GM18868 (cell line): Measurements from ENCODE around the gene NETO2.
"Not testable (repeated sequence)": the region's sequence is repeated elsewhere in the genome, so short reads cannot be mapped to it uniquely, and the experiment has no call there.

Experiments used
- ATAC-seq: cut with Tn5 transposase; IDR thresholded peaks from one replicate; pipeline ENCODE4 v1.9.1; 2021; ENCODE audit warnings: mild to moderate bottlenecking, moderate library complexity; ENCODE audit not compliant: unreplicated experiment

NETO2 gene

DNA sequence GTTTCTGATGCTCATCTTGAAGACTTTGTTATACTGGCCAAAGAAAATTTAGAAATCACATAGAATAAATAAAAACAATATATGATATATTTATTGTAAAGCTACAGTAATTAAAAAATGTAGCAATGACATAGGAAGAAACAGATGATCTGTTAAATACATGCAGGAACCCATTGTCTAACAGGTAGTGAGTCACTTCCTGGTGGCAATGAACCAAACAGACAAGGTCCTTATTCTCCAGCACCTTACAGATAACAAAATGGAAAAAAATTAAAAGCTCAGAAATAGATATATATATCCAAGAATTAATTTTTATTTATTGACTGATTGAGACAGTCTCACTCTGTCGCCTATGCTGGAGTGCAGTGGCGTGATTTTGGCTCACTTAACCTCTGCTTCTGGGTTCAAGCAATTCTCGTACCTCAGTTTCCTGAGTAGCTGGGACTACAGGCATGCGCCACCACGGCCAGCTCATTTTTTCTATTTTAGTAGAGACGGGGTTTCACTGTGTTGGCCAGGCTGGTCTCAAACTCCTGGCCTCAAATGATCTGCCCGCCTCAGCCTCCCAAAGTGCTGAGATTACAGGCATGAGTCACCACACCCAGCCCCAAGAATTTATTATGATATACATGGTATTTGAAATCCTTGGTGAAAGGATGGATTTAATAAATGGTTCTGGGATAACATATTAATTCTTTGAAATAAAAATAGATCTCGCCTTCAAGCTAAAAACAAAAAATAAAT, 7.5 kb downstream of the NETO2 start:
- no peak for ATAC-seq

GRCh38 chr16:47134550-47134949, 9.2 kb downstream of the NETO2 start:
- no peak for ATAC-seq

GRCh38 chr16:47132308-47132707, 11.4 kb downstream of the NETO2 start:
- no peak for ATAC-seq

DNA sequence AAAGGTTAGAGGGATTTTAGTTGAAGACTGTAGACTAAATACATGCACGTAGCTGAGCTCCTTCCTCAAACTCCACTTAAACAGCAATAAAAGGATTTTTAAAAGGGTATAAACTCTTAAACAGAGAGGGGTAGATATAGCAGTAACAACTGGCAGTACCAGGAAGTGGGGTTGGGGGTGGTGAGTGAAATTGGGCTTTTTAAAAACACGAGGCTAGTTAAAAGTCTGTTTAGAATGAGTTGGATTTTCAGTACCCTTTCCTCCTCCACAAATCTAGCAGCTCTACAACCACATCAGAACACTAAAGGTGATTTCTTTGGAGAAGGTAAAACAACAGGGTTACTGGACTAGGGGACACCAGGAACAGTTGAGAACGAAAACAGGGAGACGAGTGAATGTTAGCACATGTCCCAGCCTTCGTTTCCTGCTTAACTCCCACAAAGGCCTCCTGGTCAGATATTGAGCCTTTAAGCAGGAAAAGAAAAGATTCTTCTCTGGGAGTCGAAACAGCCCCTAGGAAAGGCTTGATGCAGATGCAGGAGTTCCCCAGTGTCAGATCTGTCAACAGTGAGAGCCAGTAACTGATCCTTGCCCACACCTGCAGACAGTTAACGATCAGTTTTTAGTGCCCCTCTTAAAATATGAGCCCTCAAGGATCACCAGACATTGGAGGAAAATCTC, 13.8 kb downstream of the NETO2 start:
- no peak for ATAC-seq

DNA sequence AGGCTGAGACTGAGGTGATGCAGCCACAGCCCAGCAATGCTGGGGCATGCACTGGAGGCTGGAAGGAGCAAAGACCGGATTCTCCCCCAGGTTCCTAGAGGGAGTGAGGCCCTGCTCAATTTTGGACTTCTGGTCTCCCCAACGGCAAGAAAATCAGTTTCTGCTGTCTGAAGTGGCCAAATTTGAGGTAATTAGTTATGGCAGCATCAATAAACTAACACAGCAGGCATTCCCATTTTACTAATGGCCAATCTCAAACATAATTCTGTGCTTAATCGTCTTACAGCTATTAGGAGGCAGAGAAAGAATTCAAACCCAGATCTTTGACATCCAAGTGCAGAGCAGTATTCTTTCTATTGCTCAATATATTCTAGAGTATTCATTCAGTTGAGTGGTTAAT, 16.2 kb downstream of the NETO2 start:
- ATAC-seq = no peak

GRCh38 chr16:47125757-47126156, 18.0 kb downstream of the NETO2 start:
- ATAC-seq = no peak

DNA sequence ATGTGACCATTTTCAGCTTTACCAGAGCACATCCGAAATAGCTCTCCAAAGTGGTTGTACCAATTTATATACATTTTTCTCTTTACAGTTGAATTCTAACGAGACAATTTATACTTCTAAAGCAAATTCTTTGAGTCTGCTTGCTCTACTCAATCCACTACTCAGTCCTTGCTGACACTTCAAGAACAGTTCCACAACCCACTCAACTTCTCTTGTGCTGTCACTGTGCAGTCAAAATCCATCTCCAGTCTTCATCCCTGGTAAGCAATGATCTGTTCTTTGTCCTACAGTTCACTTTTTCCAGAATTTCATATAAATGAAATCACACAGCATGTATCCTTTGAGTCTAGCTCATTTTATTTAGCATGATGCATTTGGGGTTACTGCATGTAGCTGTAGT, 30.6 kb downstream of the NETO2 start:
- ATAC-seq = no peak

- ATAC-seq = no peak
Observed at GRCh38 chr16:47110939-47111338, 32.8 kb downstream of the NETO2 start.

GRCh38 chr16:47109361-47109760, 34.4 kb downstream of the NETO2 start:
- no peak for ATAC-seq

DNA sequence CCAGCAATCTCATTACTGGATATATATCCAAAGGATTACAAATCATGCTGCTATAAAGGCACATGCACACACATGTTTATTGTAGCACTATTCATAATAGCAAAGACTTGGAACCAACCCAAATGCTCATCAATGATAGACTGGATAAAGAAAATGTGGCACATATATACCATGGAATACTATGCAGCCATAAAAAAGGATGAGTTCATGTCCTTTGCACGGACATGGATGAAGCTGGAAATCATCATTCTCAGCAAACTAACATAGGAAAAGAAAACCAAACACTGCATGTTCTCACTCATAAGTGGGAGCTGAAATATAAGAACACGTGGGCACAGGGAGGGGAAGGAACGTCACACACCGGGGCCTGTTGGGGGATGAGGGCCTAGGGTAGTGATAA, 40.8 kb downstream of the NETO2 start:
- ATAC-seq = not testable (repeated sequence)

- ATAC-seq = not testable (repeated sequence)
Observed at GRCh38 chr16:47097154-47097553, 46.6 kb downstream of the NETO2 start.

DNA sequence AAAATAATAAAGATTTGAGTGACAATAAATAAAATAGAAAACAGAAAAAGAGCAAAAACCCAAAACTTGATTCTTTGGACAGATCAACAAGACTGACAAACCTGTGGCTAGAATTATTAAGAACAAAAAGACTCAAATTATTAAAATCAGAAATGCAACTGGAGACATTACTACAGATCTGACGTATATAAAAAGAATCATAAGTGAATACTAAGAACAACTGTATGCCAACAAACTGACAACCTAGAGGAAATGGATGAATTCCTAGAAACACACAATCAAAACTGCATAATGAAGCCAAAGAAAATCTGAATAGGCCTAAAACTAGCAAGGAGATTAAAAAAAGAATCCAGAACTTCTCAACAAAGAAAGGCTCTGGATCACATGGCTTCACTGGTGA, 47.4 kb downstream of the NETO2 start:
- ATAC-seq = no peak

GRCh38 chr16:47084198-47084597, 59.5 kb downstream of the NETO2 start:
- ATAC-seq = no peak

DNA sequence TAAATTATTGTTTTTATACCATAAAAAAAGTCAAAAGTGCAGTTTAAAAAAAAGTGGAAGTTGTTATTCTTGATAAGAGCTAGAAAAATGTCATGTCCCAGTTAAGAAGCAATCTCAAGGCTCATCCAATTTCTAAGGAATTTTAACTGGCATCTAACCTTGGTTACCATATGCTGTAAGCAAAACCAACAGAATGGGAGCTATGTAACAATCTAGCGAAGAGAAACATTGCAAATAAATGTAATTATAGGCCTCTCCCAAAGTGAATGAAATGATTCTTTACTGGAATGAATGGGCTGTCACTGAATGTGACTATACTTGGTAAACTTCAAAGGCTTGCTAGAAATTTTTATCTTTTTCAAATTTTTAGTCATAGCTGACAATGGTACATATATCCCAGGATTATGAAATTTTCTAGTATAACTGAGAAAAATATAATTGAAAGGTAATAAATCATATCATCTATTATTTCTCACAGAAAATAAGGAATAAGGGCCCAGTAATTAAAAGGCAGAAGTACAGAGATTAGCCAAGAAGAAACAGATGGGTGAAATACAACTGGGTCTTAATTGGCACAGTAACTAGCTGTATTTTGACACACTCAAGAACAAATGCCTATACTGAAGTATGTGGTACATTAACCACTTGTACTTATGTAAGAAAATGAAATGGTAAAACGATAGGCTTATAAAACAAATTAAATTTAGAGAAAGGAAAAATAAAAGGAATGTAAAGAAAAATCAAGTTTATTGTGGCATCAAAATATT, 61.5 kb downstream of the NETO2 start:
- no peak for ATAC-seq

DNA sequence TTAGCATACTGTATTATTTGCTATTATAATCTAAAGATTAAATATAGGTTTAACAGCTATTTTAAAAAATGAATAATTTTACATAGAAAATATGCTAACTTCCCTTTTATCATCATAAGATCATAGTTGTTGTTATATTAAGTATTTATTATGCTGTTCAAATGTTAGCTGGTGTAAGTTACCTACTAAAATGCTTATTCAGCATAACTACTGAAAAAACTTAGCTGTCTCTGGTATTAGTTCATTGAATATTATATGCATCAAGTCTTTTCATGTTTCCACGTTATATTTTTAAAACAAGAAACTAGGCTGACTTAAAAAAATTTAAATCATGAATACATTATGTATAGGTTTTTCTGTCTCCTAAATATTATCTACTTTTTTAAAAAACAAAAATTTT, 62.6 kb downstream of the NETO2 start:
- ATAC-seq = no peak

DNA sequence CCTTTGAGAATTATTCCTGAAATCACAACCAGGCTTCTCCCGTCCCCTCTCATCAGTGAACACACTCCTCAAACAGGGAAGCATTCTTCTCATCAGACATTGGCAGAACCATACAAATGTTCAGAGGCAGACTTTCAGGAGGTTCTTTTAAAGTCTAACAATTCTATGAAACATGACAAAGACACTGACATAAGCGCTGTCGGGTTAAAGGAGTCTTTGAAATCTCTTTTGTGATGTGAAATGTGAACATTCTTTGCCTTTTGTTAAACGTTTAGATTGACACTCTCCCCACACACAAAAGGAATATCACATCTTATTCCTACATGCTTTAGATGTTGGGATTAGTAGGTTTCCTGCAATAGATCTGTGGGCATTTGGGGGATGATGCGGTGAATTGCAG, 63.9 kb downstream of the NETO2 start:
- no peak for ATAC-seq

DNA sequence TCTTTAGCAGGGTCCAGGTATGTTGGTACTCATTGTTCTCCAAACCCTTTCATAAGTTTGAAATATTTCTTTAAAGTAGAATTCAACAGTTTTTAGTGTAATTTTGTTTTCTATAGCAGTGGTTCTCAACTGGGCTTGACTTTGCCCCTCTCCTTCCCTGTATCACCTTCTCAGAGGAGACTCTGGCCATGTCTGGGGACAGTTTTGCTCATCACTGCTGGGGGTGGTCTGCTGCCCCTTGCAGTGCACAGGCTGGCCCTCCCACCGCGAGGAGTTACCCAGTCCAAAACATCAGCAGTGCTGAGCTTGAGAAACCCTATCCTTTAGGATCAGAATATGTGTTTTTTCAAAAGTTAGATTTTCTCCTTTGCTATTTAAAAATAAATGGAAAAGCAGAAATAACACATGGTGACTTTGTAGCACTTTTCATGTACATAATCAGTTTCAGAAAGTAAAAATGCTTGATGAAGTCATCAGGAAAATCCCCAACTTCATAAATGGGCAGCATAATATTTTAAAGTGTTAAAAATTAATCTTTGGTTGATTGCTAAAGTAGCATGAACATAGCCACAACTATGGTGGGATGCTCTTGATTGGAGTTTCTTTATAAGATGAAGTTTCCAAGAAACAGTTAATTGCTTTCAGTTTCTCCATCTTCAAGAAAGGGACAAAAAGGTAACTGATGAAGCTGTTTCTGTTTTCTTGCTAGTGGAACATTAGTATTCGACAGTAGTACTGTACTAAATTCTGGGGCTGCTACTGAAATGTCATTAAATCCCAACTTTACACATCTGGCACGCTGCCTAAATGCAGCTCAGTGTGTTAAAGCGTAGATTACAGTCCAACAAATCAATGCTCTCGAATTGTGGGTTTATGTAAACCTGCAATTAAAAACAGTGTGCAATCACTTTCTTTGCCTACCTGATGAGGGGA, 70.3 kb downstream of the NETO2 start:
- ATAC-seq = no peak

- ATAC-seq = no peak
Observed at GRCh38 chr16:47072158-47072557, 71.6 kb downstream of the NETO2 start.

DNA sequence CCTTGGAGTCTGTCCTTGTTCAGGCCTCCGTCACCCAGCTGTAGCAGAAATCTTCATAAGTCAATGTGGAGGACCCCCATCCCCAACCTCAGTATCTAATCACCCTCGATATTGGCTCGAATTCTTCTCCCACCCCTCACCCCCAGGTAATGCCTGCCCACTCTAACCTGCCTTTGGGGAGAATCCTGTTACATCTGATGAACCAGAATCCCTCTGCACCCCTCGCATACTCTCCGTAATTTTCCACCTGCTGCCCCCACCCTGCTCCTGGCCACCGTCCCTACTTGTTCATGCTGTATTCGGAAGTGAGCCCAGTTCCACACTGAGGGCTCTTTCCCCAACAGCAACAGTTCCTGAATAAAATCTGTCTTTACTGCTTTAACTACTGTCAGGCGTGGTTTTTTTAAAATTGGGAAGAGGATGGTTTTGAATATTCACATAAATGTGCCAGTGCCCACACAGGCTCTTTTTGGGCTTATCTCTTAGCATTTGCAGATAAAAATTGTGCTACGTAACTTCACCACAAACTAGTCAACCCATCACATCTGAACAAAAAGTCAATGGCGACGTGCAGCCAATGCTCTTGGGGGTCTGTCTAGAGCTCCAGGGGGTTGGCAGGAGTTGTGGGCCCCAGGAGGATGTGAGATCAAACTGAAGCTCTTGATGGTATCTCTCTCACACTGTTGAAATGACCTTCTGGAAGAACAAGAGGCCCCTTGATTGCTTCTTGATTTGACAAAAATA, 73.7 kb downstream of the NETO2 start:
- no peak for ATAC-seq

DNA sequence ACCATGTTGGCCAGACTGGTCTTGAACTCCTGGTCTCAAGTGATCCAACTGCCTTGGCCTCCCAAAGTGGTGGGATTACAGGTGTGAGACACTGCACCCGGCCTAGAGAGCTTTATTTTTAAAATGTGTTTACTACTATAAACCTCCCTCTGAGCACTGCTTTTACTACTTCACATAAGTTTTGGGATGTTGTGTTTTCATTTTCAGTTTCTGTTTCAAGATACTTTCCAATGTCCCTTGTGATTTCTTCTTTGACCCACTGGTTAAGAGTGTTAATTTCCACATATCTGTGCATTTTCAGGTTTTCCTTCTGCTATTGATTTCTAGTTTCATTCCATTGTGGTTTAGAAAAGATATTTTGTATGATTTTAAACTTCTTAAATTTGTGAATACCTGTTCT, 74.4 kb downstream of the NETO2 start:
- ATAC-seq = no peak
